Measurements from ENCODE around the gene FGFR2. TPM values are rescaled to one million over a fixed set of nuclear protein-coding genes. Genes with fewer than 3 reads are reported as not detected.

FGFR2 gene
- total and polyA plus RNA-seq, 2 donors (not counting 3 experiments of a cell fraction or from before 2014, with no cell fraction given), result 0.06 TPM; not detected in 1

GRCh38 chr10:121485436-121486139 lies 112.7 kb downstream of the FGFR2 start:
- CTCF ChIA-PET, result no interaction called here
- Histone ChIP-seq H3K9me3 (replicated peaks; ENCODE audit: control insufficient read depth, insufficient read depth, low read length) (peaks cover 4% of the 10 kb centered on the region), H3K4me2 (ENCODE audit: insufficient read depth, low read length) (no peak overlapping the region), H3K27me3 (ENCODE audit: control insufficient read depth in 2 of 2, insufficient read depth in 2 of 2, low read length in 2 of 2) (no peaks in the 10 kb centered on the region), H4K20me1 (replicated peaks; ENCODE audit: control insufficient read depth, extremely low read depth, insufficient read depth, low read length) (no peaks in the 10 kb centered on the region), H3K4me1 (ENCODE audit: control insufficient read depth, extremely low read depth, insufficient read depth, low read length) (peaks cover 15% of the 10 kb centered on the region), H3K9ac (replicated peaks; ENCODE audit: extremely low read depth, insufficient read depth, low read length) (no peak overlapping the region), H3K79me2 (ENCODE audit: control insufficient read depth, insufficient read depth, low read length) (no peaks in the 10 kb centered on the region), H3K9me1 (replicated peaks; ENCODE audit: control insufficient read depth, extremely low read depth, insufficient read depth, low read length) (no peaks in the 10 kb centered on the region), H3K27ac (ENCODE audit: insufficient read depth, low read depth, low read length) (no peak overlapping the region), H3K4me3 (replicated peaks in 1 of 3; ENCODE audit: insufficient read depth in 1 of 3, low read depth in 1 of 3, low read length in 3 of 3) (no peak overlapping the region), H3K36me3 (ENCODE audit: control insufficient read depth in 2 of 2, extremely low read depth in 1 of 2, insufficient read depth in 2 of 2, low read length in 2 of 2) (no peaks in the 10 kb centered on the region), H2AFZ (ENCODE audit: low read depth, low read length) (no peak overlapping the region)
- no peak for DNase-seq (ENCODE audit: low read depth, low spot score)
- intact Hi-C loops (cut with micrococcal nuclease) (no loop called here), dilution Hi-C loops (cut with MboI; ENCODE audit: extremely low pct_ligation_motif_present, low sequenced_read_pairs) (no loop called here)
- FAIRE-seq, result no peak
- BruUV-seq (replicated peaks), result no TSS peak
- POLR2A ChIA-PET, result no interaction called here
- TF ChIP-seq GATA2 (IDR thresholded peaks at IDR 0.05; ENCODE audit: insufficient read depth, insufficient read length, low read depth, low read length) (no peak), MAX (IDR thresholded peaks at IDR 0.05; ENCODE audit: insufficient read depth, insufficient read length) (no peak), EZH2 (IDR thresholded peaks at IDR 0.05; ENCODE audit: borderline replicate concordance, low read depth, low read length, severe bottlenecking) (no peak), POLR2A (IDR thresholded peaks at IDR 0.05; ENCODE audit: low read depth, low read length) (no peak), JUN (IDR thresholded peaks at IDR 0.05; ENCODE audit: borderline replicate concordance, insufficient read depth, insufficient read length, low read depth) (no peak), POLR2AphosphoS5 (IDR thresholded peaks at IDR 0.05; ENCODE audit: insufficient read depth, low read depth, low read length) (no peak), FOS (IDR thresholded peaks at IDR 0.05; ENCODE audit: borderline replicate concordance, insufficient read depth, low read length) (no peak), CTCF (IDR thresholded peaks at IDR 0.05; ENCODE audit: extremely low read depth in 1 of 2, insufficient read depth in 1 of 2, low read depth in 1 of 2, low read length in 2 of 2) (no peak), MYC (IDR thresholded peaks at IDR 0.05; ENCODE audit: low read depth, low read length) (no peak)
